HEK293 (cell line): ENCODE results near the gene ZNF70.
A peak's percentile ranks its signal among the peaks of the same experiment; 100 is the strongest.

Experiments used
- BCL11B ChIP-seq: fragments of 450-650 bp; formaldehyde crosslinking; IDR thresholded peaks from 2 replicates; pipeline ENCODE4 v1.5.1; 2016; ENCODE audit warnings: low read depth, missing biosample characterization, missing genetic modification characterization
- ELK4 ChIP-seq: IDR thresholded peaks from 2 replicates; pipeline ENCODE4 v1.6.1; 2011; ENCODE audit warnings: mild to moderate bottlenecking, low read depth, low read length, borderline replicate concordance
- HOXD13 ChIP-seq: sonication (generic); formaldehyde crosslinking; IDR thresholded peaks from 2 replicates; pipeline ENCODE4 v1.8.0; 2022; ENCODE audit warnings: missing genetic modification reagents, borderline replicate concordance
- KLF1 ChIP-seq: fragments of 450-650 bp; formaldehyde crosslinking; IDR thresholded peaks from 2 replicates; pipeline ENCODE4 v1.5.1; 2016; ENCODE audit warnings: missing biosample characterization, missing genetic modification characterization
- OSR2 ChIP-seq: fragments of 450-650 bp; formaldehyde crosslinking; IDR thresholded peaks from 2 replicates; pipeline ENCODE4 v1.5.1; 2016; ENCODE audit warnings: missing biosample characterization, missing genetic modification characterization
- PRDM4 ChIP-seq: fragments of 450-650 bp; formaldehyde crosslinking; IDR thresholded peaks from 2 replicates; pipeline ENCODE4 v1.5.1; 2017; ENCODE audit warnings: missing biosample characterization, missing genetic modification characterization
- RBAK ChIP-seq: fragments of 450-650 bp; formaldehyde crosslinking; IDR thresholded peaks from 2 replicates; pipeline ENCODE4 v1.5.1; 2016; ENCODE audit warnings: missing biosample characterization, missing genetic modification characterization
- SP7 ChIP-seq: fragments of 450-650 bp; formaldehyde crosslinking; IDR thresholded peaks from 2 replicates; pipeline ENCODE4 v1.5.1; 2016; ENCODE audit warnings: missing biosample characterization, missing genetic modification characterization
- TSHZ1 ChIP-seq: fragments of 450-650 bp; formaldehyde crosslinking; IDR thresholded peaks from 2 replicates; pipeline ENCODE4 v1.5.1; 2016; ENCODE audit warnings: missing biosample characterization, missing genetic modification characterization, borderline replicate concordance
- WT1 ChIP-seq: fragments of 450-650 bp; formaldehyde crosslinking; IDR thresholded peaks from 2 replicates; pipeline ENCODE4 v1.5.1; 2016; ENCODE audit warnings: missing biosample characterization, missing genetic modification characterization
- ZNF24 ChIP-seq: fragments of 450-650 bp; formaldehyde crosslinking; IDR thresholded peaks from 2 replicates; pipeline ENCODE4 v1.5.1; 2016; ENCODE audit warnings: missing biosample characterization, missing genetic modification characterization
- ZNF274 ChIP-seq, 2 experiments: fragments of 200-500 bp in 1 of 2; fragments of 450-650 bp in 1 of 2; sonication (Bioruptor generic) in 1 of 2; formaldehyde crosslinking in 1 of 2; IDR thresholded peaks; 2 replicates each; pipeline versions ENCODE4 v1.5.1 to v1.6.1; 2014 to 2016; ENCODE audit warnings: borderline replicate concordance in 1 of 2, inconsistent platforms in 1 of 2, low read length in 1 of 2, missing biosample characterization in 1 of 2, missing genetic modification characterization in 1 of 2
- ZNF324 ChIP-seq: fragments of 450-650 bp; formaldehyde crosslinking; IDR thresholded peaks from 2 replicates; pipeline ENCODE4 v1.5.1; 2016; ENCODE audit warnings: missing biosample characterization, missing genetic modification characterization
- ZNF610 ChIP-seq: fragments of 450-650 bp; formaldehyde crosslinking; IDR thresholded peaks from 2 replicates; pipeline ENCODE4 v1.5.1; 2016; ENCODE audit warnings: missing biosample characterization, missing genetic modification characterization, borderline replicate concordance
- ZNF623 ChIP-seq: fragments of 450-650 bp; formaldehyde crosslinking; IDR thresholded peaks from 2 replicates; pipeline ENCODE4 v1.5.1; 2016; ENCODE audit warnings: missing biosample characterization, missing genetic modification characterization
- ZNF704 ChIP-seq: fragments of 450-650 bp; formaldehyde crosslinking; IDR thresholded peaks from 2 replicates; pipeline ENCODE4 v1.5.1; 2016; ENCODE audit warnings: missing biosample characterization, missing genetic modification characterization
- TF ChIP-seq, protein P1 (sequence below): fragments of 450-650 bp; formaldehyde crosslinking; IDR thresholded peaks from 2 replicates; pipeline ENCODE4 v1.5.1; 2016; ENCODE audit warnings: missing biosample characterization, missing genetic modification characterization
- TF ChIP-seq, protein P2 (sequence below): fragments of 450-650 bp; formaldehyde crosslinking; IDR thresholded peaks from 2 replicates; pipeline ENCODE4 v1.5.1; 2016; ENCODE audit warnings: missing biosample characterization, missing genetic modification characterization
- TF ChIP-seq, protein P3 (sequence below): fragments of 450-650 bp; formaldehyde crosslinking; IDR thresholded peaks from 2 replicates; pipeline ENCODE4 v1.5.1; 2016; ENCODE audit warnings: missing biosample characterization, missing genetic modification characterization
- TF ChIP-seq, protein P4 (sequence below): fragments of 450-650 bp; formaldehyde crosslinking; IDR thresholded peaks from 2 replicates; pipeline ENCODE4 v1.5.1; 2016; ENCODE audit warnings: missing biosample characterization, missing genetic modification characterization
- TF ChIP-seq, protein P5 (sequence below): fragments of 450-650 bp; formaldehyde crosslinking; optimal IDR thresholded peaks from 2 replicates; pipeline ENCODE3; 2016; ENCODE audit warnings: missing biosample characterization, mild to moderate bottlenecking, missing genetic modification characterization

The ZNF70 gene

DNA sequence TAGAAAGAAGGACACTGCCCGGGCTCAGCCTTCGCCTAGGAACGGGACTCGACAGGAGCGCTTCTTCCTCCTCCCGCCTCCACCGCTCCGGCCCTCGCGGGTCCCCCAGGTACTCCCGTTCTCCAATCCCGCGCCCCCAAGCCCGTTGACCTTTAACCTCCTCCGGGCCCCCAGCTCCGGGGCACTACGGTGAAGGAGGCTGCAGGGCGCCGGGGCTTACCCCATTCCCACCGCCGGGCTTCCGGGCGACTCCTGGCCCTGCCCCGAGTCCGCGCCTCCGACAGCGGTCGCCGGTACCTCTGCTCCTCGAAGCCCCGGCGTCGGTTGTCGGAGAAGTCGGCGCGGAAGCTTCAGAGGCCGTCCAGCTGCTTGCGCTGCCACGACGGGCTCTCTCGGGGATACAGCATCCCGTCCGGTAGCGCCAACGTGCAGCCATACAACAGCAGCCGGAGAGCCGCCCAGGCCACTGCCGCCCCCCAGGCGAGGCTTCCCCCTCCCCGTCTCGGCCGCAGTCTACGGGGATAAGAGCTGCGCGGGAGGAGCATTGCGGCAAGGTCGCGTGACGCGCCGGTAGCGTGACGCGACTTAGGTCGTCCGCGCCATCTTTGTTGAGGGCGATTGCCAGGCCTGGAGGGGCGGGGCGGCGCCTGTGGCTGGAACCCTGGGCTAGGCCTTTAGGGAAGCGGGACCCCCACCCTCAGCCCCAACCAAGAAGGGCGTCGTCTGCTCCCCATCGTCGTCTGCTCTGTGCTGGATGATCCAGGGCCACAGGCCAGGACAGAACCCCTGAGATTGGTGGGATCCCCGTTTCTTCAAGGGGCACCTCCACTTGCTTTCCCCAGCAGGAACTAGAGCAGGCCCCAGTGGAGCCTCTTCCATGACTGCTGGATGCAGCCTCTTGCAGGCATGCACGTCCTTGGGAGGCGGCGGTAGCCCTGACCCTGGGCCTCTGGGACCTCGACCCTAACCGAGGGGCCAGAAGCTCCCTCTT is 33.8 kb downstream of the ZNF70 start (continued):
- TF ChIP-seq ZNF704 (tag by site-specific recombination): no peak
- TF ChIP-seq, protein P1, sequence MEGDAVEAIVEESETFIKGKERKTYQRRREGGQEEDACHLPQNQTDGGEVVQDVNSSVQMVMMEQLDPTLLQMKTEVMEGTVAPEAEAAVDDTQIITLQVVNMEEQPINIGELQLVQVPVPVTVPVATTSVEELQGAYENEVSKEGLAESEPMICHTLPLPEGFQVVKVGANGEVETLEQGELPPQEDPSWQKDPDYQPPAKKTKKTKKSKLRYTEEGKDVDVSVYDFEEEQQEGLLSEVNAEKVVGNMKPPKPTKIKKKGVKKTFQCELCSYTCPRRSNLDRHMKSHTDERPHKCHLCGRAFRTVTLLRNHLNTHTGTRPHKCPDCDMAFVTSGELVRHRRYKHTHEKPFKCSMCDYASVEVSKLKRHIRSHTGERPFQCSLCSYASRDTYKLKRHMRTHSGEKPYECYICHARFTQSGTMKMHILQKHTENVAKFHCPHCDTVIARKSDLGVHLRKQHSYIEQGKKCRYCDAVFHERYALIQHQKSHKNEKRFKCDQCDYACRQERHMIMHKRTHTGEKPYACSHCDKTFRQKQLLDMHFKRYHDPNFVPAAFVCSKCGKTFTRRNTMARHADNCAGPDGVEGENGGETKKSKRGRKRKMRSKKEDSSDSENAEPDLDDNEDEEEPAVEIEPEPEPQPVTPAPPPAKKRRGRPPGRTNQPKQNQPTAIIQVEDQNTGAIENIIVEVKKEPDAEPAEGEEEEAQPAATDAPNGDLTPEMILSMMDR (tag by site-specific recombination): peak; percentile 33; the same call in 1 of the 2 replicates
- TF ChIP-seq, protein P2, sequence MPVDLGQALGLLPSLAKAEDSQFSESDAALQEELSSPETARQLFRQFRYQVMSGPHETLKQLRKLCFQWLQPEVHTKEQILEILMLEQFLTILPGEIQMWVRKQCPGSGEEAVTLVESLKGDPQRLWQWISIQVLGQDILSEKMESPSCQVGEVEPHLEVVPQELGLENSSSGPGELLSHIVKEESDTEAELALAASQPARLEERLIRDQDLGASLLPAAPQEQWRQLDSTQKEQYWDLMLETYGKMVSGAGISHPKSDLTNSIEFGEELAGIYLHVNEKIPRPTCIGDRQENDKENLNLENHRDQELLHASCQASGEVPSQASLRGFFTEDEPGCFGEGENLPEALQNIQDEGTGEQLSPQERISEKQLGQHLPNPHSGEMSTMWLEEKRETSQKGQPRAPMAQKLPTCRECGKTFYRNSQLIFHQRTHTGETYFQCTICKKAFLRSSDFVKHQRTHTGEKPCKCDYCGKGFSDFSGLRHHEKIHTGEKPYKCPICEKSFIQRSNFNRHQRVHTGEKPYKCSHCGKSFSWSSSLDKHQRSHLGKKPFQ (tag by site-specific recombination): 0 out of 2 replicates have a peak, but pooled peaks have one; percentile 22
- TF ChIP-seq SP7 (tag by site-specific recombination): peak; percentile 80
- TF ChIP-seq PRDM4 (tag by site-specific recombination): peak; percentile 57
- TF ChIP-seq ZNF623 (tag by site-specific recombination): peak; percentile 21; the same call in 1 of the 2 replicates
- TF ChIP-seq OSR2 (tag by site-specific recombination): peak; percentile 78
- peak; percentile 10; the same call in 1 of the 2 replicates for TF ChIP-seq TSHZ1 (tag by site-specific recombination)
- TF ChIP-seq HOXD13: no peak
- no peak for TF ChIP-seq ELK4
- TF ChIP-seq, protein P3, sequence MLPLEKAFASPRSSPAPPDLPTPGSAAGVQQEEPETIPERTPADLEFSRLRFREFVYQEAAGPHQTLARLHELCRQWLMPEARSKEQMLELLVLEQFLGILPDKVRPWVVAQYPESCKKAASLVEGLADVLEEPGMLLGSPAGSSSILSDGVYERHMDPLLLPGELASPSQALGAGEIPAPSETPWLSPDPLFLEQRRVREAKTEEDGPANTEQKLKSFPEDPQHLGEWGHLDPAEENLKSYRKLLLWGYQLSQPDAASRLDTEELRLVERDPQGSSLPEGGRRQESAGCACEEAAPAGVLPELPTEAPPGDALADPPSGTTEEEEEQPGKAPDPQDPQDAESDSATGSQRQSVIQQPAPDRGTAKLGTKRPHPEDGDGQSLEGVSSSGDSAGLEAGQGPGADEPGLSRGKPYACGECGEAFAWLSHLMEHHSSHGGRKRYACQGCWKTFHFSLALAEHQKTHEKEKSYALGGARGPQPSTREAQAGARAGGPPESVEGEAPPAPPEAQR: no peak
- TF ChIP-seq ZNF274 (IDR thresholded peaks at IDR 0.05; ENCODE audit: low read length): no peak
- no peak for TF ChIP-seq ZNF274 (tag by site-specific recombination; IDR thresholded peaks at IDR 0.05; ENCODE audit: borderline replicate concordance)
- TF ChIP-seq BCL11B (tag by site-specific recombination): peak; percentile 72; the same call in 1 of the 2 replicates
- TF ChIP-seq, protein P4, sequence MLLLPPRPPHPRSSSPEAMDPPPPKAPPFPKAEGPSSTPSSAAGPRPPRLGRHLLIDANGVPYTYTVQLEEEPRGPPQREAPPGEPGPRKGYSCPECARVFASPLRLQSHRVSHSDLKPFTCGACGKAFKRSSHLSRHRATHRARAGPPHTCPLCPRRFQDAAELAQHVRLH: peak; percentile 92
- TF ChIP-seq, protein P5, sequence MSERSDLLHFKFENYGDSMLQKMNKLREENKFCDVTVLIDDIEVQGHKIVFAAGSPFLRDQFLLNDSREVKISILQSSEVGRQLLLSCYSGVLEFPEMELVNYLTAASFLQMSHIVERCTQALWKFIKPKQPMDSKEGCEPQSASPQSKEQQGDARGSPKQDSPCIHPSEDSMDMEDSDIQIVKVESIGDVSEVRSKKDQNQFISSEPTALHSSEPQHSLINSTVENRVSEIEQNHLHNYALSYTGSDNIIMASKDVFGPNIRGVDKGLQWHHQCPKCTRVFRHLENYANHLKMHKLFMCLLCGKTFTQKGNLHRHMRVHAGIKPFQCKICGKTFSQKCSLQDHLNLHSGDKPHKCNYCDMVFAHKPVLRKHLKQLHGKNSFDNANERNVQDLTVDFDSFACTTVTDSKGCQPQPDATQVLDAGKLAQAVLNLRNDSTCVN: peak; percentile 79
- peak; percentile 71 for TF ChIP-seq WT1
- TF ChIP-seq ZNF324 (tag by site-specific recombination): peak; percentile 82
- TF ChIP-seq RBAK (tag by site-specific recombination): no peak
- TF ChIP-seq KLF1 (tag by site-specific recombination): peak; percentile 58
- TF ChIP-seq ZNF24 (tag by site-specific recombination): peak; percentile 87
- peak; percentile 74; the same call in 1 of the 2 replicates for TF ChIP-seq ZNF610 (tag by site-specific recombination)
